ENCODE data around the gene SMIM35. TPM values are rescaled to one million over a fixed set of nuclear protein-coding genes. Genes with fewer than 3 reads are reported as not detected.

SMIM35 gene
- total RNA-seq, 3 donors from 2014 or later (not counting 1 experiment from before 2014, with no cell fraction given), result 0.30 to 0.68 (median 0.33) TPM

DNA sequence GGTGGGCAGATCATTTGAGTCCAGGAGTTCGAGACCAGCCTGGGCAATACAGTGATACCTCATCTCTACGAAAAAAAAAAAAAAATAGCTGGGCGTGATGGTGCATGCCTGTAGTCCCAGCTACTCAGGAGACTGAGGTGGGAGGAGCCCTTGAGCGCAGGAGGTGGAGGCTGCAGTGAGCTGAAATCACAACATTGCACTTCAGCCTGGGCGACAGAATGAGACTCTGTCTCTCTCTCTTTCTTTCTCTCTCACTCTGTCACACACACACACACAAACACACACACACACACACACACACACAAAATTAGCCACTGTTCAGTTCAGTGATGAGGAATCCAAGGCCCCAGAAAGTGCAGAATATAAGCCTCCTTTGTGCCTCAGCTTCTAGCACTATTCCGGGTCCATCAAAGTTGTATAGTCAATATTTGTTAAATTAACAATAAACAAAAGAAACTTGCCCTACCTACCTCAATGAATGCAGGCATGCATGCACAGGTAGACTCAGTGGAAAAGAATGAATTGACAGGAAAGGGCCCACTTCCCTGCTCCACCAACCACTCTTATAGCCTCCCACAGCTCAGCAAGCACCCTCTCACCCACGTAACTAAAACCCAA, 3.9 kb upstream of the SMIM35 start:
- TF ChIP-seq, protein P1, sequence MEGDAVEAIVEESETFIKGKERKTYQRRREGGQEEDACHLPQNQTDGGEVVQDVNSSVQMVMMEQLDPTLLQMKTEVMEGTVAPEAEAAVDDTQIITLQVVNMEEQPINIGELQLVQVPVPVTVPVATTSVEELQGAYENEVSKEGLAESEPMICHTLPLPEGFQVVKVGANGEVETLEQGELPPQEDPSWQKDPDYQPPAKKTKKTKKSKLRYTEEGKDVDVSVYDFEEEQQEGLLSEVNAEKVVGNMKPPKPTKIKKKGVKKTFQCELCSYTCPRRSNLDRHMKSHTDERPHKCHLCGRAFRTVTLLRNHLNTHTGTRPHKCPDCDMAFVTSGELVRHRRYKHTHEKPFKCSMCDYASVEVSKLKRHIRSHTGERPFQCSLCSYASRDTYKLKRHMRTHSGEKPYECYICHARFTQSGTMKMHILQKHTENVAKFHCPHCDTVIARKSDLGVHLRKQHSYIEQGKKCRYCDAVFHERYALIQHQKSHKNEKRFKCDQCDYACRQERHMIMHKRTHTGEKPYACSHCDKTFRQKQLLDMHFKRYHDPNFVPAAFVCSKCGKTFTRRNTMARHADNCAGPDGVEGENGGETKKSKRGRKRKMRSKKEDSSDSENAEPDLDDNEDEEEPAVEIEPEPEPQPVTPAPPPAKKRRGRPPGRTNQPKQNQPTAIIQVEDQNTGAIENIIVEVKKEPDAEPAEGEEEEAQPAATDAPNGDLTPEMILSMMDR (IDR thresholded peaks at IDR 0.05), result no peak
- Histone ChIP-seq H3K9me3 (ENCODE audit: control insufficient read depth, insufficient read depth, low read length) (peaks cover 26% of the 10 kb centered on the region), H3K4me3 (ENCODE audit: low read length) (no peak overlapping the region), H3K27me3 (ENCODE audit: control insufficient read depth, insufficient read depth, low read length) (no peaks in the 10 kb centered on the region), H3K27ac (ENCODE audit: low read length) (no peak overlapping the region), H3K36me3 (ENCODE audit: control insufficient read depth, insufficient read depth, low read length) (no peaks in the 10 kb centered on the region), H3K4me1 (ENCODE audit: control insufficient read depth, insufficient read depth, low read length) (no peaks in the 10 kb centered on the region)
- intact Hi-C loops (cut with micrococcal nuclease), result no loop called here
- H3K27me3 Mint-ChIP-seq (ENCODE audit: low read depth in 2 of 2), result peaks cover 5 to 14% of the 10 kb centered on the region in 2 donors
- peaks cover 2 to 11% of the 10 kb centered on the region in 2 donors for H3K9me3 Mint-ChIP-seq
- no peak for DNase-seq
- ATAC-seq, result no peak
- H3K27ac Mint-ChIP-seq, result no peak overlapping the region
- H3K4me3 Mint-ChIP-seq, result no peak overlapping the region
- WGBS (ENCODE audit: insufficient coverage), result 92% methylated on average over 7 of the region's 7 CpGs
- no peaks in the 10 kb centered on the region for H3K4me1 Mint-ChIP-seq
- peaks cover 15% of the 10 kb centered on the region for H3K36me3 Mint-ChIP-seq

DNA sequence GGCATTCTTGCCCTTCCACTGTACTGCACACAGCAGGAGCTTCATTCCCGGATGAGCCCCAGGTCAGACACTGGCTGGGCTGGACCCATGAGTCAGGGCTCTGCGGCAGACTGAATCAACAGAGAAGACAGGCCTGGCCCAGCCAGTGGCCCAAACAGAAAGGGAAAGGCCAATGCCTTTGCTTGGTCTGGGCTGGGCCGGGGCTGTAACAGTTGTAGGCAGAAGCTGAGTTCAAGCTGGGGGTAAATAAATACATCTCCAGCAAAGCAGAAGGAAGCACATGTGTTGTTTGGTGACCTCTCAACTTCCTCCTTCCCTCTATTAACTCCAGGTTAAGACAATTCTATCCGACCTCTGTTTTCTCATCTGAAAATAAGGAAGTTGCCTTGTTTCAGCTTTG, 1.8 kb upstream of the SMIM35 start:
- peaks cover 15% of the 10 kb centered on the region for H3K36me3 Mint-ChIP-seq
- peaks cover 5 to 14% of the 10 kb centered on the region in 2 donors for H3K27me3 Mint-ChIP-seq (ENCODE audit: low read depth in 2 of 2)
- Histone ChIP-seq H3K9me3 (ENCODE audit: control insufficient read depth, insufficient read depth, low read length) (peaks cover 26% of the 10 kb centered on the region), H3K27me3 (ENCODE audit: control insufficient read depth, insufficient read depth, low read length) (no peaks in the 10 kb centered on the region), H3K4me3 (ENCODE audit: low read length) (no peak overlapping the region), H3K4me1 (ENCODE audit: control insufficient read depth, insufficient read depth, low read length) (no peaks in the 10 kb centered on the region), H3K27ac (ENCODE audit: low read length) (no peak overlapping the region), H3K36me3 (ENCODE audit: control insufficient read depth, insufficient read depth, low read length) (no peaks in the 10 kb centered on the region)
- 24% methylated on average over 4 of the region's 4 CpGs for WGBS (ENCODE audit: insufficient coverage)
- ATAC-seq (peak; percentile 48 to 61 (median 52)), DNase-seq (no peak)
- TF ChIP-seq, protein P1 (IDR thresholded peaks at IDR 0.05), result no peak
- intact Hi-C loops (cut with micrococcal nuclease), result no loop called here
- no peak overlapping the region for H3K27ac Mint-ChIP-seq
- no peaks in the 10 kb centered on the region for H3K4me1 Mint-ChIP-seq
- peaks cover 2 to 11% of the 10 kb centered on the region in 2 donors for H3K9me3 Mint-ChIP-seq
- no peak overlapping the region for H3K4me3 Mint-ChIP-seq

DNA sequence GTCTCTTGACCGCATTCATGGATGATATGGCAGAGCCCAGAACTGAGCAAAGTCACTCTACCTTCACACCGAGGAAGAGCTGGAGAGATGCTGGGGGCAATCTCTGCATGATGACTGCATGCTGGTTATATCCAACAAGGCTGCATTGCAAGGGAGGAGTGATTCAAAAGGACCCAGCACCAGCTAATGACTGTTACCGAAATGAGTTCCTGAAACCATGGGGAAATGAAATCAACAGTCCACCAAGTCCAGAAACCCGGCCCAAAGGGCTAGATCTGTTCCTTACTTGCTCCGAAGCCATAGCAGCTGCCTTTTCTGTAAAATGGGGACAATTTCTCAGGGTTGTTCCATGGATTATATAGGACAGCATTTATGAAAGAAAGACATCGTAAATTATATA, 1.2 kb upstream of the SMIM35 start:
- Histone ChIP-seq H3K27ac (ENCODE audit: low read length) (no peak overlapping the region), H3K4me3 (ENCODE audit: low read length) (no peak overlapping the region), H3K36me3 (ENCODE audit: control insufficient read depth, insufficient read depth, low read length) (no peaks in the 10 kb centered on the region), H3K4me1 (ENCODE audit: control insufficient read depth, insufficient read depth, low read length) (no peaks in the 10 kb centered on the region), H3K27me3 (ENCODE audit: control insufficient read depth, insufficient read depth, low read length) (no peaks in the 10 kb centered on the region), H3K9me3 (ENCODE audit: control insufficient read depth, insufficient read depth, low read length) (peaks cover 26% of the 10 kb centered on the region)
- H3K27ac Mint-ChIP-seq, result no peak overlapping the region
- H3K9me3 Mint-ChIP-seq, result peaks cover 2 to 11% of the 10 kb centered on the region in 2 donors
- H3K4me1 Mint-ChIP-seq, result no peaks in the 10 kb centered on the region
- peaks cover 5 to 14% of the 10 kb centered on the region in 2 donors for H3K27me3 Mint-ChIP-seq (ENCODE audit: low read depth in 2 of 2)
- intact Hi-C loops (cut with micrococcal nuclease), result no loop called here
- H3K4me3 Mint-ChIP-seq, result no peak overlapping the region
- TF ChIP-seq, protein P1 (IDR thresholded peaks at IDR 0.05), result no peak
- 82% methylated on average over 5 of the region's 6 CpGs for WGBS (ENCODE audit: insufficient coverage)
- DNase-seq (no peak), ATAC-seq (no peak)
- H3K36me3 Mint-ChIP-seq, result peaks cover 15% of the 10 kb centered on the region

DNA sequence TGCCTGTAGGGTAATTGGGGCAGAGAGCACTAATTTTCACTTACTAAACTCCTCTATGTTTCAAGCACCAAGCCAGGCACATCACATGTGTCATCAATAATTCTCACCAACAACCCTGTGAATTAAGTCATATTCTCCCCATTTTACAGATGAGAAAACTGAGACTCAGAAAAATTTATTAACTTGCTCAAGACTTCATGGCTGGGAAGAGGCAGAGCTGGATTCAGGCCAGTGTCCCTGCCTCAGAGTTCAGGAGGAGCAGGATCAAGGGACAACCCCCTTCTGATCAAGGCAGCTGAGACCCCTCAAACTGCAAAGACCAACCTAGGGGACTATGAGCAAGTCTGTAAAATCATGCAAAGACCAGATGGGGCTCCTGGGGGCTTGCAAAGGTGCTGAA, 2.1 kb downstream of the SMIM35 start:
- Histone ChIP-seq H3K27ac (ENCODE audit: low read length) (no peak overlapping the region), H3K9me3 (ENCODE audit: control insufficient read depth, insufficient read depth, low read length) (peaks cover 26% of the 10 kb centered on the region), H3K4me3 (ENCODE audit: low read length) (no peak overlapping the region), H3K4me1 (ENCODE audit: control insufficient read depth, insufficient read depth, low read length) (peaks cover 1% of the 10 kb centered on the region), H3K36me3 (ENCODE audit: control insufficient read depth, insufficient read depth, low read length) (no peaks in the 10 kb centered on the region), H3K27me3 (ENCODE audit: control insufficient read depth, insufficient read depth, low read length) (no peaks in the 10 kb centered on the region)
- Mint-ChIP-seq H3K9me3 (peaks cover 2 to 11% of the 10 kb centered on the region in 2 donors), H3K36me3 (peaks cover 15% of the 10 kb centered on the region), H3K27ac (no peak overlapping the region), H3K4me1 (peaks cover 0 to 6% of the 10 kb centered on the region in 2 donors), H3K27me3 (ENCODE audit: low read depth in 2 of 2) (peaks cover 0 to 10% of the 10 kb centered on the region in 2 donors), H3K4me3 (no peak overlapping the region)
- ATAC-seq (no peak), DNase-seq (no peak)
- TF ChIP-seq, protein P1 (IDR thresholded peaks at IDR 0.05), result no peak
- intact Hi-C loops (cut with micrococcal nuclease), result no loop called here

Data from natural killer cell (primary cell).